ENCODE data around the gene SLC11A2.

Gene SLC11A2

DNA sequence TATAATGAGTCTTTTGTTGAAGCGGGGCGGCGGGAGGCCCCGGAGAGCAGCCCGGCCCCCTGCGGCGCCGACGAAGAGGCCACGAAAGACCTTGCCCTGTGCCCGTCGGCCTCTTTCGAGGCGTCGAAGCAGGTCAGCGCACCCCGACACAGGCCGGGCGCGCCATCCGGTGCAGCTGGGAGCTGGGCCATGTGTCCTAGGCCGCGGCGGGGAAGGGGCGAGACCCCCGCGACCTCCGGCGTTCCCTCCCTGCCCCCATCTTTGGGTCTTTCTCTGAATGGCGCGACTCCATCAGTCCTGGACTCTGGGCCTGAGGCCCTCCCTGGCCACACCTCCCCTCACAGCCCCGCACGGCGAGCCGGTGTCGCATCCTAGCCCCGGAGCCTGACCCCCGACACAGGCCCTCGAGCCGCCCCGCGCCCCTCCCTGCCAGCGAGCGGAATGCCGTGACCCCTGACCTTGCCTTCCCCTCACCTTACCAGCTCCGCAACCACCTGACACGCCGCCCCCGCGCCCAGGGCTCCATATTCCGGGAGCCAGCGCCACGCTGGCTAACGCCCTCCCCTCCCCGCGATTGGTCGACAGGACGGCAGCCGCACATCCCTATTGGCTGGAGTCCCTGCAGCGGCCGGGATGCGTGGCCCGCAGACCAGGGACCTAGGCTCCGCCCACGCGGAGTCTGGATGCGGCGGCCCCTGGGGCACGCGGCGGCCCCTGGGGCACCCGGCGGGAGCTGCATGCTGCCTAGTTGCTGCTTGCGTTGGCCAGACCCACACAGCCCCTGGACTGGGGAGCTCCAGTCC, at the start of gene SLC11A2:
SLC11A2 (minus strand) TSS at position 549 of the 803 bp plus-strand sequence. CDS start 15,656 bp downstream, outside the sequence.
- DNase-seq = peak; percentile 96

DNA sequence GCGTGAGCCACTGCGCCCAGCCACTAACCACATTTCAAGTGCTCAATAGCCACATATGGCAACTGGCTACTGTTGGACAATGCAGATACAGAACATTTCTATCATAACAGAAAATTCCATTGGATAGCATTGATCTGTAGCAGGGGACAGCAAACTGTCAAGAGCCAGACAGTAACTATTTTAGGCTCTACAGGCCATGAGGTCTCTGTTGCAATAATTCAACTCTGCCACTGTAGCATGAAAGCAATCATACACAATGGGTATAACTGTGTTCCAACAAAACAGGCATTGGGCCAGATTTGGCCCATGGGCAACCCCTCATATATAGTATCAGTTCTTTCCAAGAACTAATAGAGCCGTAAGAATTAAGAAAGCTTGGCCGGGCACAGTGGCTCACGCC, 49.2 kb upstream of the SLC11A2 start:
- DNase-seq = no peak

DNA sequence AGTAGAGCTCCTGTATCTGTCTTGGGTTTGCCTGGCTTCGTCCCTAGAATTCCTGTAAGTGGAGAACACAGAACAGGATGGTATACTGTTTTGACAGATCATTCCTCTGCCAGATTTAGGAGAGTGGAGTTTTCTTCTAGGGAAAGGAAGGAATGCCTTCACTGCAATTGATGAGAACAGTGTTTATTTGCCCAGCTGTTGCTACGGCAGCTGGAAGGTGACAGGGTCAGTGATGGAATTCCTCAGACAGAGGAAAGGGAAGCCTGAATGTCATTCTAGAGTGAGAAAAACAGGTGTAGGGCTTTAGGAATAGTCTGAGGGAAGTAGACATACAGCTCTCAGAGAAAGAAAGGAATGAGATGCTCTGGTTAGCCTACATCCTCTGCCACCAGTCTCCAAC, 45.5 kb upstream of the SLC11A2 start:
- no peak for DNase-seq

DNA sequence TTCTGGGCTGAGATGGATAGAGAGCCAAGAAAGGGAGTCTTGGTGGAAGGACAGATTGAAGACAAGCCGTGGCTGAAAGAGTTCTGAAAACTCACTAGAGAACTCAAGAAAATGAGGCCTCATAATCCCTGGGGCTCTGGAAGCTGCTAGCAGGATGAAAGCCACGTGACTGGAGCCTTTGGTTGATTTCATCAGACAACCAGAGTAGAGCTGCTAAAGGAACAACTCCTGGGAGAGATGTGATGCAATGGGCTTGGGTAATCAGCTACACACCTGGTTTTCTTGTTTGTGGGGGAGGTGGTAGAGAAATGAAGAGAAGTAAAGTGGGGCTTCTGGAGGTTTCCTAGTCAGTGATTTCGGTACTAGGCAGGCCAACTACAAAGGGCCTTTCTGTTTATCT, 43.8 kb upstream of the SLC11A2 start:
- DNase-seq = no peak

DNA sequence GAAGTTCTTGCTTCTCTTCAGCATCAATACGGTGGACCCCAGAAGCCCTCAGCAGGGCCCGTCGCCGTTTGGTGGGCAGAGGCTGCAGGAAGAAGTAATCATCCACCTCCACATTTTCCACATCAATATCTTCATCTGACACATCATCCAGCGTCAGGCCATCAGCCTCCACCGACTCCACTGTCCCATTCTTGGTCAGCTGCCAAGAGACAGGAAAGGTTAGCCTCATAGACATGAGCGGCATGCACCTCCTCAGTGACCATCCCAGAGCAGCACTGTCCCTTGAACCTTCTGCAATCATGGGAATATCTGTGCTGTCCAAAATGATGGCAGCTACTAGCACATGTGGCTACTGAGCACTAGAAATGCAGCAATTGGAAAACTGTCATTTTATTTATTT, 41.6 kb upstream of the SLC11A2 start:
- no peak for DNase-seq

DNA sequence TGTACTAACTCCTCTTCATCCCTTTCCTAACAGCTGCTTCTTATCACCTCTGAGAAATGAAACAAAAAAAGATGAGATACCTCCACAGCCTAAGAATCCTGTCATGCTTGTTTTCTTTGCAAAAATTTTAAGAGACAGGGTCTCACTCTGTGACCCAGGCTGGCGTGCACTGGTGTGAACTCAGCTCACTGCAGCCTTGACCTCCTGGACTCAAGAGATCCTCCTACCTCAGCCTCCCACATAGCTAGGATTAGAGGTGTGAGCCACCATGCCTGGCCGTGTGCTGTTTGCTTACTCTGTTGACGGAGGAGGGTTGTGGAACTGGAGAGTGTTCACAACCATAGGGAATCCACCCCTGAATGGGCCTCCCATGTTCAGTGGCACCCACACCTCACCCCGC, 41.0 kb upstream of the SLC11A2 start:
- DNase-seq = no peak

DNA sequence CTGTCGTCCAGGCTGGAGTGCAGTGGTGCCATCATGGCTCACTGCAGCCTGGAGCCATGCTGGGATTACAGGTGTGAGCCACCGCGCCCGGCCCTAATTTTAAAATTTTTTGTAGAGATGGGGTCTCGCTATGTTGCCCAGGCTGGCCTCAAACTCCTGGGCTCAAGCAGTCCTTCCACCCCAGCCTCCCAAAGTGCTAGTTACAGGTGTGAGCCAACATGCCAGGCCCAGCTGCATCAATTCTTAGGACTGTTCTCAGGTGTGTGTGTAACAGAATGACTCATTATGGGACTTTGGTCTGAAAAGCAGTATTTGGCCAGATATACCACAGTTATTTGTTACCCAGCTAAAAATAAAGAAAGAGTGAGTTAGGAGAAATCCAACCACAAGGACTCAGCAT, 39.3 kb upstream of the SLC11A2 start:
- no peak for DNase-seq

DNA sequence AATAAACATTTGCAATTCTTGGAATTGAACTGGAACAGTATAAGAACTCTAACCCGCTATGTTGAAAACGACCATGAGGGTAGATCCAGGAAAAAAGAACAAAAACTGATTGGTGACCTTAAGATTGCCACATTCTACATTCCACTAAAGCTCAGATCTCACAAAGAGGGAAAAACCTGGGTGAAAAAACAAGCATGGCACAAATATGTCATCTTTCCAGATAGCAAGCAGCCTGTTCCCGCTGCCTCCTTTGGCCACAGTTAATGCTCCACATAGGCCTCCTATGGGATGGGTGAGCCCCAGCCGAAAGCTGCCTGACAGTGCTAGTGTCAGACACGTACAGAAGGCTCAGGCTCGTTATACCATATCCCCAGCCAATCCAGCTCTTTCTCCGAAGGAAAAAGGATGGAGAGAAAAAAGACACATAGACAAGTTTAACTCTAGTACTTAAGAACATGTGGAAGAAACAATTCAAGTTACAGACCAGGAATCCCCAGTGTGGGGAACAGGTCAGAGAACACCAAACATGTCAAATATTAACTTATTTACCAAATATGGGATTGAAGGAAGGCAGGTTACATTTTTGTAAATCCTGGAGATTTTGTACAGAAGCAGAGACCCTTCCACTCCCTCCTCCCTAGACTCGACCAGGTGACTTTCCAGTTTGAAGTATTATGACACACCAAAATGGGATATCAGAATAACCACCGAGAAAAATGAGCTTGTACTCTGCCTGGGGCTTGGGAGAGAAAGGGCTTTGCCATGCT, 36.6 kb upstream of the SLC11A2 start:
- no peak for DNase-seq

DNA sequence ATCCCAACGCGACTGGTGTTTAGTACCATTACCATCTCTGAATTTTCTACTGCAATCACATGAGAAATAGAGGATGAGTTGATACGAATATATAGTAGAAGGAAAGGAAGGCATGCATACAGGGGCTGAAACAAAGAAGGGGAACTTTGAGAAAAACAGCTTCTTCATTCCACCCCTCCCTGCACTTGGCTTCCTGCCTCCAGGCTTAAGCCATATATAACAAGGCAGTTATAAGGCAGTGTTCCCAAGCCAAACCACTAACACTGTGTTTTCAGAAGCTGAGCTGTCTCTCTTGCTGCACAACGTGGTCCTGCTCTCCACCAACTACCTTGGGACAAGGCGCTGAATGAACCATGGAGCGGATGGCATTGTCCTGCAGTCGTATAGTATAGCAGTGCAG, 32.9 kb upstream of the SLC11A2 start:
- no peak for DNase-seq

DNA sequence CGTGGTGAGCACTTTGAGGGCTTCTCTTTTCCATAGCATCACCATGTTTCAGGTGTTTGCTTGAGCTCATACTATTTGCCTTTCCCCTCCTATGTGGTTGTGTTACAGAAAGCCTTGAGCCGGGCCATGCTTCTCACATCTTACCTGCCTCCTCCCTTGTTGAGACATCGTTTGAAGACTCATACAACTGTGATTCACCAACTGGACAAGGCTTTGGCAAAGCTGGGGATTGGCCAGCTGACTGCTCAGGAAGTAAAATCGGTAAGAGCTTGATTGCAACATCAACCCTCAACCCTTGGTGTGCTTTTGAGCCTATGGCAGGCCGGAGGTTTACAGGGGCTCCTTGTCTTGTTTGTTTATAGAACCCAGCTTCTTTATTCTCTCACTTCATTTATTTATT, 30.1 kb upstream of the SLC11A2 start:
- DNase-seq = no peak

DNA sequence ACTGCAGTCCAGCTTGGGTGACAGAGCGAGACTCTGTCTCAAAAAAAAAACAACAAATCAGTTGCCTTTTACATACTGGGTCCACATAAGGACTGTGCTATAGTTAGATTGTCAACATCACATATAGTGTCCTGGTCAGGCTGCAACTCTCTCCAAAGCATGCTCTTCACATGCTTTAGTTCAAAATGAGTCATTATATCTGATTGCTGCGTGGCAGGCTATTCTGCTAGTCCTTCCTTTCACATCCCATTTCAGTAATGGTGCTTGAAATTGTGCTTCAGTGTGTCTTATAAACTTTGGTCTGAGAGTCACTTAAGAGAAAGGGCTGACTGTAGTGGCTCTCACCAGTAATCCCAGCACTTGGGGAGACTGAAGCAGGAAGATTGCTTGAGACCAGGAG, 28.9 kb upstream of the SLC11A2 start:
- DNase-seq = no peak

DNA sequence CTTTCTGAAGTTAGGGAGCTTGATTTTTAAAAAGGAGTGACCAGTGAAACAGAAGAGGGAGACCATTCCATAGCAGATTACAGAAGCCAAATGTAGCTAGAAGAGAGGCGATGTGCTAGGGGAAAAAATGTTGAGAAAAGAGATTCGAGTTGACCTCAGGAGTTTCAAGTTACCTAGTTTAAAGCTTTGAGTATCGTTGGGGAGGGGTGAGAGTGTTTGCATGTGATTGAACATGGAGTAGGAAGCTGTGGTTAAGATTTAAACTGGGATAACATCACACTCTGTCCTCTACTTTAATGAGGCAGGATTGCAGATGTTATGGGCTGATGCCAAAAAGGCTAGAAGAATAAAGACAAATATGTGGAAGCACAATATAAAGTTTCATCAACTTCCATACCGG, 25.6 kb upstream of the SLC11A2 start:
- DNase-seq = no peak

DNA sequence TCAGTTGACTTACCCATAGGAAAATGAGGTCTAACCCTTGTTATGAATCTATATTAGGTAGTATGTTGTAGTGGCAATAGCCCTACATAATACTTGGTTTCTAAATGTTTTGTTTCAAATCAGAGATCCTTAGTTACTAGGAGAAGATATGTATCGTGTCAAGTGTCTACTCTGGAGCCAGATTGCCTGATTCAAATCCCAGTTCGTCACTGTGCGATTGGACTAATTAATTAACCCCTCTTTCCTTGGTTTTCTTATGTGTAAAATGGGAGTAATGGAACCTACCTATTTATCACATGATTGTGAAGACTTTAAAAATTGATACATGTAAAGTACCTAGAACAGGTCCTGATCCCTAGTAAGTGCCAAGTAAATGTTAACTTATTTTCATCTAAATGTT, 23.3 kb upstream of the SLC11A2 start:
- DNase-seq = no peak

DNA sequence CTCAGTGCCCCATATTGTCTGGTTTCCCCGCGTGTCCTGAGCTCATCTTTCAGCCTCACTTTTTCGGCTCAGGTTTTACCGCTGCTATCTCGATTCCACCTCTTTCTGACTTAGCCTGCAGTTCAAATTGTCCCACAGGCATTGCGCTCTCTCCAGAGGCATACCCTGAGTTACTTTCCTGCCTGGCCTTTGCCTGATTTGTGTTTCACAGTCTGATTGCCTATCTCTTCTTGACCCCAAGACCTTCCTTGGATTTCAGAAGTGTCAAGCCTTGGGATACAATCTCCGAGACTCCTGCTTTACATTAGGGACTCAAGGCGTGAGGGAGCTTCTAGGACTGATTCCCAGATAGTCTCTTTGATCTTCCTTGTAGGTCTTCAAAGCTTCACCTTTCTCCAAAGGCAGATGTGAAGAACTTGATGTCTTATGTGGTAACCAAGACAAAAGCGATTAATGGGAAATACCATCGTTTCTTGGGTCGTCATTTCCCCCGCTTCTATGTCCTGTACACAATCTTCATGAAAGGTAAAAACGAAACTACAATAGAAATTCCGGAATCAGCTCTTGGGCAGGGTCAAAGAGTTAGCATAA, 22.6 kb upstream of the SLC11A2 start:
- DNase-seq = peak; percentile 31

DNA sequence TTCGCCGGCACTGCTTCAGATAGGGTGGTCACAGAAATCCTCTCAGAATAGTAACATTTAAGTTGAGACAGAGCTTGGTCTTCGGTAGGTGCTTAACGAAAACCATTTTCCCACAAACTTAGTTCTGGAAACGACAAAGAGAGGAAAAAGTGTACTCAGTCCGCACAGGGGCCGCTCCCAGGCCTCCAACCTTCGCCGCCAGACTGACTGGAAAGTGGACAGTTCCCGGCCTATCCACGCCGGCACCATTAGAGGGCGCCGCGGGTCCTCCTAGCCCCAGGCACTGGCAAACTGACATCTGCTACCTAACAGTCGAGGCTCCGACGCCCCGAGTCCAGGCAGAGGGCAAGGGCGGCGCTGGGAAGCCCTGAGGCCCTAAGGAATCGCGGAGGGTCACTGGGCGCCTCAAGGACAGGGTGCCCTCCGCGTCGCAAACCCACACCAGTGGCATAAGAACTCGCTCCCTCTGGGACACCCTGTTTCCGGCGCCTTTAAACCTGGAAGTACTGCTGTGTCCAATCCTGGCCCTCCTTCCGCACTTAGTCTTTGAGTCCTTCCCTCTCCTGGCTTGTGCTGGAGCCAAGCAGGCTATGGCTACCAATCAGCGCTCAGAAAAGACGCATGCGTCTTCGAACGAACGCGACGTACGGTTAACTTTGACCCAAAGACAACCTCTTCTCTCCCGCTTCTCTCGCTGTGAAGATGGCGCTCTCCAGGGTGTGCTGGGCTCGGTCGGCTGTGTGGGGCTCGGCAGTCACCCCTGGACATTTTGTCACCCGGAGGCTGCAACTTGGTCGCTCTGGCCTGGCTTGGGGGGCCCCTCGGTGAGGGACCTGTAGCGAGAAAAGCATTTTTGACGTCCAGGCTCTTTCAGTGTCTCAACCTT, 21.7 kb upstream of the SLC11A2 start, which contains the start of gene LETMD1:
LETMD1 (plus strand) TSS at position 673 of the 886 bp plus-strand sequence; CDS start at position 703, 30 bp downstream.
- peak; percentile 97 for DNase-seq

DNA sequence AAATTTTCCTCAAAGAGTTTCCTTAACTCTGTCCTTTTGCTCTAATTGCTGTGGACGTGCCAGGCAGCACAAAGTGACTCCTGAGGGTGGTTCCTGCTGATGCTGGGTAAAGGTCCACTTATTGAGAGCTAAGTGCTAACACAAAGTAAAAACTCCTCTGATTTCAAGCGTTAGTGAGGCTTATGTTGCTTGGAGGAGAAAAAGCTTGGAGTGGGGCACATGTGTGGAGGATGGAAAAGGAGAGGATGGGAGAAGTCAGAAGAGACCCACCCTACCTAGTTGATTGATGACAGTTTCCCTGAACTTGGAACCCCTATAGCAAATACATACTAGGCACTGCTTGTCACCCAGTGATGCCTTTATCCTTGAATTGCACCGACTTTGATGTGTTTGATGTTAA, 10.1 kb upstream of the SLC11A2 start:
- no peak for DNase-seq

DNA sequence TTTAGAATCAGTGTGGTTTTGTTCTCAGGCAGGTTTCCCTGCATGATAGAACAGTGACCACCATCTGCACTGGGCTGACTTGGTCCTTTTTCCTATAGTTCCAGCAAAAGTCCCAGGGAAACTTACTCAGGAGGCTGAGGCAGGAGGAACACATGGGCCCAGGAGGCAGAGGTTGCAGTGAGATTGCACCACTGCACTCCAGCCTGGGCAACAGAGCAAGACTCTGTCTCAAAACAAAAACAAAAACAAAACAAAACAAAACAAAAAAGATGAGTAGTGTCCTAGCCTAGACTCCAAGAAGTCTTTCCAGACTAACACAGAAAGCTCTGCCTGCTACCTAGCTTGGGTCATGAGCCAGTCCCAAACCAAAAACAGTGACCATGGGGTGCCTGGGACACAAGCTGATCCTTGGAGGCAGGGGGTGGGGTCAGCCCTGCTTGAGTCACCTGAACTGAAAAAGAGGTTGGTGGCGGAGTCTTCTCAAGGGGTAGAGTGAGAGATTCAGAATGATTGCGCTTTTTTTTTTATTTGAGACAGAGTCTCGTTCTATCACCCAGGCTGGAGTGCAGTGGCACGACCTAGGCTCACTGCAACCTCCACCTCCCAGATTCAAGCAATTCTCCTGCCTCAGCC, 7.4 kb upstream of the SLC11A2 start:
- no peak for DNase-seq

DNA sequence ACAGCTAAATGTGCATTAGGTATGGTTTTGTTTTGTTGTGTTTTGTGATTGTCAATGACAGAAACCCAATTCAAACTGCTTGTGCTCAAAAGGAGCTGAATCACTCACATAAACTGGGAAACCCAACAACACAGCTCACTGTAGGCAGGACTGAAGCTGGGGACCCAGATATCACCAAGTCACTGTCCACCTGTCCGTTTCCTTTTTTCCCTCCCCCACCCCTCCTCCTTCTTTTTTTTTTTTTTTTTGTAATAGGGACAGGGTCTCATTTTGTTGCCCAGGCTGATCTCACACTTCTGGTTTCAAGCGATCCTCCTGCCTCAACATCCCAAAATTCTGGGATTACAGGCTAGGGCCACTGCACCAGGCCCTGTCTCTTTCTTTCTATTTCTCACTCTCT, 6.9 kb upstream of the SLC11A2 start:
- DNase-seq = no peak

DNA sequence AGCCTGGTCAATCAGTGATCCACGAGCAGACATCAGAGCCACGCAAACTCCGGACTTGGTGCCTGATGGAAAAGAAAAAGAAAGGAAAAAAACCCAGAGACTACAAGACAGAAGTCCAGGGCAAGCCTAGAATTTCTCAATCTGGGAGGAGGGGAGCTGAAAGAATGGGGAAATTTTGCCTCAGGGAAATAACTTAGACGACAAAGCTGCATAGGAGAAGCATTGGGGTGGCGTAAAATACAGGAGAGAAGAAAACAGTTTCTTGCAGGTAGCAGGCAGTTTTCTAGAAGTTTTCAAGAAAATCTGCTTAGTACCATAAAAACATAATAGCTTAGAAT, 2.6 kb upstream of the SLC11A2 start:
- no peak for DNase-seq

DNA sequence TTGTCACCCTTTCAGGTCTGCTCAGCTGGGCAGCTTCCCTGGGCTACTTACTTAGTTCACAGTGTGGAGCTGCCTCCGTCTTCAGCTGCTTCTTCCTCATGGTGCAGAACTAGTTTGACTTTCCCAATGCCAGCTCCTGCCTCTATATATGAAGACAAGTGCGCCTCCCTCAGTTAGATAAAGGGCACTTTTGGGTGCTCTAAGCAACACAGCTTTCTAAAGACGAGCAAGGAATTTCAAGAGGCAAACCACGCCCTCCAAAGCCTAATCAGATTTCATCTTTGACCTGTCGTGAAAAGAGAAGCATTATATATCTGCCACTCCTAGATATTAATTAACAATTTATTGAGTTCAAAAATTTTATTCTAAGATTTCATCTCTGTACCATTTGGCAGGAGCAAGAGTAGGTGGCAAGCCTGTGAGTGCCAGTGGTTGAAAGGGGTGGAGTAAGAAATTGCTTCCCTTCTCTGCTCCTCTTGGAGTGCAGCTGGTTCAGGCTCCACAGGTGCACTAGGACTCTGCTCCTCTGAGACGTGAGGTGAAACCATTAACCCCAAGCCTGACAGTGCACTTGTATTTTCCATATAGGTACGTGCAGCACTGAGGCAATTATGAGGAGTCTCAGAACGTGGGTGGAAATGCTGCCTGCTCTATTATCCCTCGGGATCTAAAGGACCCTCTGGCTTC, 2.1 kb upstream of the SLC11A2 start:
- DNase-seq = peak; percentile 77

DNA sequence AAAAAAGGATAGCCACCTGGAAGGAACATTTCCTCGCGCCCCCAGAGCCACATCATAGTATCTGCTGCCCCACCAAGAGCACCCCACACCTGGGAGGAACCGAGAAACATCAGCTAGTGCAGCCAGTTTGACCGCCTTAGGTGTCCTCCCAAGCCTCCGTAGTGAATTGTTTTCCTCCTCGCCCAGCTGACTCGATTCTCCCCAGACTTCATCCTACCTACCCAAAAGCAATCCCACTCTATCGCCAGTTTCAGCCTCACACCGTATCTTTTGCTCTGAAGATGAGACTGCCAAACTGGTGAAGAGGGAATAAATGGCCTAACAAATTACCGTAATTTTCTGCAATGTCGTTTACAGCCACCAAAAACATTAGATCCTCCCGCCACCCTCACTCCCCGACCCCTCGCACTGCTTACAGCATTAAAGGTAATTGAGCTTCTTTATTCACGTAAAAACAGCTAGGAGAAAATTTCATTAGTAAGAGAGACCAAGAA, 1.2 kb upstream of the SLC11A2 start:
- DNase-seq = no peak

All from RPMI8226 (cell line).